GM19455 (cell line): ENCODE results near the gene TLE2.
"Not testable (repeated sequence)": the region's sequence is repeated elsewhere in the genome, so short reads cannot be mapped to it uniquely, and the experiment has no call there.

ENCODE experiments used
- ATAC-seq: cut with Tn5 transposase; IDR thresholded peaks from one replicate; pipeline ENCODE4 v1.9.1; 2021; ENCODE audit not compliant: unreplicated experiment

The TLE2 gene

GRCh38 chr19:3015126-3016057 is 13.7 kb downstream of the TLE2 start:
- ATAC-seq, result no peak

- ATAC-seq, result no peak
Observed at GRCh38 chr19:3014135-3014534, 14.9 kb downstream of the TLE2 start.

GRCh38 chr19:3013263-3013725 is 15.8 kb downstream of the TLE2 start:
- ATAC-seq, result no peak

GRCh38 chr19:3012621-3013262 is 16.3 kb downstream of the TLE2 start:
- no peak for ATAC-seq

GRCh38 chr19:3012059-3012458 is 17.0 kb downstream of the TLE2 start:
- ATAC-seq, result not testable (repeated sequence)

GRCh38 chr19:3010871-3011270 is 18.2 kb downstream of the TLE2 start:
- ATAC-seq, result no peak

- ATAC-seq, result no peak
Observed at GRCh38 chr19:3008994-3009393, 20.1 kb downstream of the TLE2 start.

- ATAC-seq, result no peak
Observed at GRCh38 chr19:3007975-3008374, 21.1 kb downstream of the TLE2 start.

GRCh38 chr19:3006075-3006767 is 22.9 kb downstream of the TLE2 start:
- no peak for ATAC-seq

- ATAC-seq, result no peak
Observed at GRCh38 chr19:3005345-3005744, 23.7 kb downstream of the TLE2 start.

- no peak for ATAC-seq
Observed at GRCh38 chr19:3004522-3004921, 24.6 kb downstream of the TLE2 start.

GRCh38 chr19:3003046-3003445 is 26.0 kb downstream of the TLE2 start:
- no peak for ATAC-seq

- ATAC-seq, result no peak
Observed at GRCh38 chr19:3001235-3001800, 27.8 kb downstream of the TLE2 start.

GRCh38 chr19:2998642-2999041 is 30.4 kb downstream of the TLE2 start:
- ATAC-seq, result no peak

- ATAC-seq, result no peak
Observed at GRCh38 chr19:2997720-2998119, 31.4 kb downstream of the TLE2 start.

- no peak for ATAC-seq
Observed at GRCh38 chr19:2994588-2995131, 34.4 kb downstream of the TLE2 start.

- ATAC-seq, result no peak
Observed at GRCh38 chr19:2993579-2993978, 35.5 kb downstream of the TLE2 start.

GRCh38 chr19:2992958-2993357 is 36.1 kb downstream of the TLE2 start:
- ATAC-seq, result no peak

GRCh38 chr19:2992333-2992732 is 36.7 kb downstream of the TLE2 start:
- not testable (repeated sequence) for ATAC-seq

- no peak for ATAC-seq
Observed at GRCh38 chr19:2989236-2989946, 39.7 kb downstream of the TLE2 start.
